Gastrocnemius medialis (tissue), 4 donors: ENCODE data around the gene KCNG4.

Experiments
- CTCF ChIP-seq, 5 experiments: fragments of 450-650 bp in 3 of 5; fragments of 200-600 bp in 2 of 5; sonication (generic) in 2 of 5; IDR thresholded peaks in 4 of 5; conservative IDR thresholded peaks in 1 of 5; 1 replicate in 4 of 5; 2 replicates in 1 of 5; pipeline ENCODE4 v1.5.1; 2016 to 2019; ENCODE audit warnings: antibody characterized with exemption in 5 of 5, mild to moderate bottlenecking in 3 of 5, moderate library complexity in 3 of 5
- POLR2A ChIP-seq, 2 donors: fragments of 450-650 bp; IDR thresholded peaks; one replicate each; pipeline ENCODE4 v1.6.1; 2017; ENCODE audit warnings: antibody characterized with exemption in 2 of 2, mild to moderate bottlenecking in 2 of 2, moderate library complexity in 2 of 2

GRCh38 chr16:84252184-84252583 is 12.4 kb upstream of the KCNG4 start:
- TF ChIP-seq CTCF (IDR thresholded peaks at IDR 0.05 in 4 of 5, conservative IDR thresholded peaks at IDR 0.05 in 1 of 5): no peak
- TF ChIP-seq POLR2A (IDR thresholded peaks at IDR 0.05): no peak
